Vagina (tissue), 2 donors: ENCODE measurements around the gene EMID1. TPM values are rescaled to one million over a fixed set of nuclear protein-coding genes. Genes with fewer than 3 reads are reported as not detected.
A peak's percentile ranks its signal among the peaks of the same experiment; 100 is the strongest.

ENCODE experiments used
- DNase-seq, 2 donors: peaks; one replicate each; pipeline ENCODE4 v3.0.0-alpha.2; 2017; ENCODE audit errors: extremely low spot score in 2 of 2
- H3K27ac ChIP-seq: fragments of 200-600 bp; sonication (generic); one replicate; pipeline ENCODE4 v1.5.1; 2019
- H3K27me3 ChIP-seq: fragments of 200-600 bp; sonication (generic); one replicate; pipeline ENCODE4 v1.5.1; 2019
- H3K36me3 ChIP-seq, 2 donors: fragments of 200-600 bp; sonication (generic); one replicate each; pipeline ENCODE4 v1.5.1; 2017 to 2019
- H3K4me1 ChIP-seq: fragments of 200-600 bp; sonication (generic); one replicate; pipeline ENCODE4 v1.5.1; 2019
- H3K4me3 ChIP-seq, 2 donors: fragments of 200-600 bp; sonication (generic); 1 replicate in 1 of 2; 2 replicates in 1 of 2; pipeline ENCODE4 v1.5.1; 2016 to 2019
- H3K9me3 ChIP-seq: fragments of 200-600 bp; sonication (generic); one replicate; pipeline ENCODE4 v1.5.1; 2019
- POLR2A ChIP-seq, 2 donors: fragments of 450-650 bp; IDR thresholded peaks; one replicate each; pipeline ENCODE4 v1.6.1; 2017; ENCODE audit warnings: antibody characterized with exemption in 2 of 2, mild to moderate bottlenecking in 2 of 2, moderate library complexity in 2 of 2
- POLR2AphosphoS5 ChIP-seq, 2 donors: sonication (generic); formaldehyde crosslinking; IDR thresholded peaks; one replicate each; pipeline ENCODE4 v1.9.0; 2017; ENCODE audit warnings: antibody characterized with exemption in 2 of 2, mild to moderate bottlenecking in 2 of 2, low read depth in 1 of 2; ENCODE audit not compliant: insufficient read depth in 1 of 2
- intact Hi-C: fragments of 100-400 bp; cut with DNase I; formaldehyde crosslinking; loops from one replicate; pipeline ENCODE4 v1.15.1; 2023
- total RNA-seq: library from RNA; depleted of rRNA; stranded (reverse); fragments of >200 nt; gene quantifications from one replicate; pipeline ENCODE4 v1.2.3, GENCODE V29; 2016
- TF ChIP-seq, protein P1 (sequence below), 3 experiments: fragments of 450-650 bp in 2 of 3; fragments of 200-600 bp in 1 of 3; sonication (generic) in 1 of 3; IDR thresholded peaks; one replicate each; pipeline ENCODE4 v1.5.1; 2017 to 2019; ENCODE audit warnings: antibody characterized with exemption in 3 of 3, mild to moderate bottlenecking in 2 of 3, moderate library complexity in 2 of 3

Gene EMID1
- total RNA-seq, 1 donor from 2014 or later, result 2.5 TPM

DNA sequence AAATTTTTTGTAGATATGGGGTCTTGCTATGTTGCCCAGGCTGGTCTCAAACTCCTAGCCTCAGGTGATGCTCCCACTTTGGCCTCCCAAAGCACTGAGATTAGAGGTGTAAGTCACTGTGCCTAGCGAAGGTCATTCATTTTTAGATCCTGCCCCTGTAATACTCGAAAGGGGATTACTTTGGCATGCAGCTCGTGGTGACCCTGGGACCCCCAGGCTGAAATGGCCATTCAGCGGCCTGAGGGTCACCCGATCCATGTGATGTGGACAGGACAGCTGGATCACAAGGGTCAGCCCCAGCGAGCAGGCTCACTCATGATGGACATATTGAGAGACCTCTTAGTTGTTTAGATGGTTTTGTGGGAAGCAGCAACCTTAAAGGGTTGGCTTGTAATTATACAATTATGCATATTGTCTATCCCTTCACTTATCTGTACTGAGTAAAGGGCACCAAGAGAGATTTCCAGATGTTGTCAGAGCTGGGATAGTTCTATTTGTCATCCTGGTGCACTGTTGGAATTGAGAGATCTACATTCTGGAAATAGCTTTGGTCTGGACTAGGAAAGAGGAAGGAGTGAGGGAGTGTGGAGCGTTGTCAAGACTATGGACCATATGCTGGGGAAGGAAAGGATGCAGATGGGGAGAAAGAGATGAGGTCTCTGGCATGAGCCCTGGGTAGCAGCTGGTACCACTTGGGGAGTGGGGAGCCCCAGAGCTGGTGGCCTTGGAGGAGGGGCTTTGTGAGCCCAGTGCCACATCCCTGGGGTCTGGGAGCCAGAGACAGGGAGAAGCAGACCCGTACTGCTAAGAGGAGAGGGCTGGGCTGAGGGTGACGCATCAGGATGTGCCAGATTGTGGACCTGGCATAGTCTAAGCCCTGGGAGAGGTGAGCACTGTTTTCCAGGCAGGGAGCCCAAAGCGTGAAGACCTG, 46.5 kb downstream of the EMID1 start:
- no peak for TF ChIP-seq POLR2AphosphoS5 (IDR thresholded peaks at IDR 0.05; ENCODE audit: insufficient read depth in 1 of 2, low read depth in 1 of 2)
- TF ChIP-seq, protein P1, sequence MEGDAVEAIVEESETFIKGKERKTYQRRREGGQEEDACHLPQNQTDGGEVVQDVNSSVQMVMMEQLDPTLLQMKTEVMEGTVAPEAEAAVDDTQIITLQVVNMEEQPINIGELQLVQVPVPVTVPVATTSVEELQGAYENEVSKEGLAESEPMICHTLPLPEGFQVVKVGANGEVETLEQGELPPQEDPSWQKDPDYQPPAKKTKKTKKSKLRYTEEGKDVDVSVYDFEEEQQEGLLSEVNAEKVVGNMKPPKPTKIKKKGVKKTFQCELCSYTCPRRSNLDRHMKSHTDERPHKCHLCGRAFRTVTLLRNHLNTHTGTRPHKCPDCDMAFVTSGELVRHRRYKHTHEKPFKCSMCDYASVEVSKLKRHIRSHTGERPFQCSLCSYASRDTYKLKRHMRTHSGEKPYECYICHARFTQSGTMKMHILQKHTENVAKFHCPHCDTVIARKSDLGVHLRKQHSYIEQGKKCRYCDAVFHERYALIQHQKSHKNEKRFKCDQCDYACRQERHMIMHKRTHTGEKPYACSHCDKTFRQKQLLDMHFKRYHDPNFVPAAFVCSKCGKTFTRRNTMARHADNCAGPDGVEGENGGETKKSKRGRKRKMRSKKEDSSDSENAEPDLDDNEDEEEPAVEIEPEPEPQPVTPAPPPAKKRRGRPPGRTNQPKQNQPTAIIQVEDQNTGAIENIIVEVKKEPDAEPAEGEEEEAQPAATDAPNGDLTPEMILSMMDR (IDR thresholded peaks at IDR 0.05), result no peak
- TF ChIP-seq POLR2A (IDR thresholded peaks at IDR 0.05), result no peak
- H3K4me1 ChIP-seq, result no peaks in the 10 kb centered on the region
- no peak overlapping the region for H3K27ac ChIP-seq
- H3K4me3 ChIP-seq, result no peak overlapping the region
- no peaks in the 10 kb centered on the region for H3K36me3 ChIP-seq
- peak in 1 of 2 donors; percentile 49 for DNase-seq
- no peaks in the 10 kb centered on the region for H3K27me3 ChIP-seq
- intact Hi-C loops, result no loop called here
- no peaks in the 10 kb centered on the region for H3K9me3 ChIP-seq

DNA sequence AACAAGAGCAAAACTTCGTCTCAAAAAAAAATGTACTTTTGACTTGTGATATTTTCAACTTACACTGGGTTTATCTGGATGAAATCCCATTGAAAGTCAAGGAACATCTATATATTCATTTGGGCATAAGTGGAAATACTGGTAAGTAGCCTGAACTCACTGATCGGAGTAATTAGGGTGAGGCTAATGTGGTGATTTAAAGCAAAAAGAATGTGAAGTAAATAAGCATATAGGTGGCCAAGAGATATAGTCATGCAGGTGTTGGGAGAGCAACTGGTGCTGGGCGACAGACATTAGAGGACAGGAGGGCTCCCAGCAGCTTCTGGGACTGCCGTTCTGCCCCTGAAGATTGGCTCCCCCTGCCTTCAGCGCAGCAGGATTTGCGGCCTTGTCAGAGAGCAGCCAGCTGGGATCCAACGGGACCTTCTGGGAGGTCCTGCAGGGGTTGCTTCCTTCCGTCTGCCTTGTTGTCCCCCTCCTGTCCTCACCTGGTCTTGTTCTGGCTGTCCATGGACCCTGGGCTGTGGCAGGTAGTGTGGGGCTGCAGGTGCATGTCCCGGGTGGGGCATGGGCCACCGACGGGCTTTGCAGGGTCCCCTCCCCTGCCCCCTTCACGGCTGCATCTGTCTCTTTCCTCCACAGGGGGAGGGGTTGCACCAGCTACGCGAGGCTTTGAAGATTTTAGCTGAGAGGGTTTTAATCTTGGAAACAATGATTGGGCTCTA, 48.0 kb downstream of the EMID1 start:
- no peak overlapping the region for H3K4me3 ChIP-seq
- peak in 1 of 2 donors; percentile 71 for DNase-seq
- H3K36me3 ChIP-seq, result no peaks in the 10 kb centered on the region
- no peaks in the 10 kb centered on the region for H3K9me3 ChIP-seq
- no peak for TF ChIP-seq POLR2AphosphoS5 (IDR thresholded peaks at IDR 0.05; ENCODE audit: insufficient read depth in 1 of 2, low read depth in 1 of 2)
- TF ChIP-seq POLR2A (IDR thresholded peaks at IDR 0.05), result no peak
- TF ChIP-seq, protein P1 (IDR thresholded peaks at IDR 0.05), result no peak
- H3K27me3 ChIP-seq, result no peaks in the 10 kb centered on the region
- intact Hi-C loops, result no loop called here
- no peaks in the 10 kb centered on the region for H3K4me1 ChIP-seq
- H3K27ac ChIP-seq, result no peak overlapping the region

DNA sequence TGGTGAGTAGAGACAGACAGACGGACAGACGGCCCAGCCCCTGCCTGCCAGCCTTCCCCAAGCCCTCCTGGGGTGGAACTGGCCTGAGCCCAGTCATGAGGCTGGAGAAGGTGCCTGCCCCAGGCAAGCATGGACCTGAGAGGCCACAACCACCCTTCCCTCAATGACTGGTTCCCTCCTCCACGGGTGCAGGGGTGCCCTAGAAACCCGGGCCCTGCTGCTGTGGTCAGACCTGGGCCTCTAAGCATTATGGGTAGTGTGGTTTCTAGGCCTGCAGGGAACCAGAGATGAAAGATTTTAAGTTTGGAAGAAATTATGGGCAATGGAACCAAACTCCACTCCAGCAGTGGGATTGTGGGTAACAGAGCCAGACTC, 48.6 kb downstream of the EMID1 start:
- H3K27me3 ChIP-seq, result no peaks in the 10 kb centered on the region
- DNase-seq, result no peak
- intact Hi-C loops, result no loop called here
- no peaks in the 10 kb centered on the region for H3K36me3 ChIP-seq
- no peak overlapping the region for H3K27ac ChIP-seq
- no peaks in the 10 kb centered on the region for H3K4me1 ChIP-seq
- no peak overlapping the region for H3K4me3 ChIP-seq
- H3K9me3 ChIP-seq, result no peaks in the 10 kb centered on the region
- TF ChIP-seq POLR2AphosphoS5 (IDR thresholded peaks at IDR 0.05; ENCODE audit: insufficient read depth in 1 of 2, low read depth in 1 of 2) (no peak), POLR2A (IDR thresholded peaks at IDR 0.05) (no peak)
- TF ChIP-seq, protein P1 (IDR thresholded peaks at IDR 0.05), result no peak

DNA sequence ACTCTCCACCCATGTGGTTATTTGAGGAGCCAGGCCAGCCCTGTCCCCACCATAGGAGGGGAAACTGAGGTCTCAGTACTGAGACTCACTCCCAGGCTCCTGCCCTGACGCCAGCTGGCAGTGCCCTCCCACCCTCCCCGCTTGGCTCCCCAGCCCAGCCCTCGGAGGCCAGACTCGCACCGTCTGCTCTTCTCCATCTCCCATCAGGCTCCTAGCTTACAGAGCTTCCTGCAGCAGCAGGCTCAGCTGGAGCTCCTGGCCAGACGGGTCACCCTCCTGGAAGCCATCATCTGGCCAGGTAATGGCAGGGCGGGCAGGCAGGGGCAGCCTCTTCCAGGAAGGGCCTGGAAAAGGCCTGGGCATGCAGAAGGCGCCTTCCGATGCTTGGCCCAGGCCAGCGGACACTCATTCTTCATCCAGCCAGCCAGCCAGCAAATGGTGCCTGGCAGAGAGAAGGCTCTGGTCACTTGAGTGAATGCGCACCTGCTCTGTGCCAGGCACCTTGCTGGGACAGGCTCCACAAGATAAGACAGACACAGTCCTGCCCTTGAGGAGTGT, 49.4 kb downstream of the EMID1 start:
- TF ChIP-seq, protein P1 (IDR thresholded peaks at IDR 0.05), result no peak
- no peak for TF ChIP-seq POLR2AphosphoS5 (IDR thresholded peaks at IDR 0.05; ENCODE audit: insufficient read depth in 1 of 2, low read depth in 1 of 2)
- TF ChIP-seq POLR2A (IDR thresholded peaks at IDR 0.05), result no peak
- intact Hi-C loops, result no loop called here
- no peaks in the 10 kb centered on the region for H3K36me3 ChIP-seq
- no peaks in the 10 kb centered on the region for H3K9me3 ChIP-seq
- H3K4me3 ChIP-seq, result no peak overlapping the region
- no peaks in the 10 kb centered on the region for H3K27me3 ChIP-seq
- no peak overlapping the region for H3K27ac ChIP-seq
- no peak for DNase-seq
- no peaks in the 10 kb centered on the region for H3K4me1 ChIP-seq
